HFF-Myc (cell line): ENCODE measurements around the gene RAPGEF6.

Experiments used
- DNase-seq: peaks from one replicate; pipeline ENCODE4 v3.0.0-alpha.2; 2011; ENCODE audit warnings: low read depth; ENCODE audit errors: extremely low read depth
- H3K4me3 ChIP-seq: replicated peaks from 2 replicates; pipeline ENCODE4 v1.5.1; 2011; ENCODE audit warnings: low read depth, mild to moderate bottlenecking, control low read depth, low read length
- CTCF ChIP-seq: IDR thresholded peaks from 2 replicates; pipeline ENCODE4 v1.5.1; 2012; ENCODE audit warnings: mild to moderate bottlenecking, low read depth, low read length, control low read depth; ENCODE audit errors: missing control alignments

Gene RAPGEF6

GRCh38 chr5:131659290-131659689 is 24.3 kb upstream of the RAPGEF6 start:
- no peak overlapping the region for H3K4me3 ChIP-seq
- no peak for DNase-seq
- no peak for TF ChIP-seq CTCF

- no peak overlapping the region for H3K4me3 ChIP-seq
- no peak for TF ChIP-seq CTCF
- no peak for DNase-seq
Observed at GRCh38 chr5:131654776-131655175, 19.7 kb upstream of the RAPGEF6 start.

GRCh38 chr5:131654309-131654708 is 19.3 kb upstream of the RAPGEF6 start:
- no peak for DNase-seq
- TF ChIP-seq CTCF: no peak
- H3K4me3 ChIP-seq: no peak overlapping the region

DNA sequence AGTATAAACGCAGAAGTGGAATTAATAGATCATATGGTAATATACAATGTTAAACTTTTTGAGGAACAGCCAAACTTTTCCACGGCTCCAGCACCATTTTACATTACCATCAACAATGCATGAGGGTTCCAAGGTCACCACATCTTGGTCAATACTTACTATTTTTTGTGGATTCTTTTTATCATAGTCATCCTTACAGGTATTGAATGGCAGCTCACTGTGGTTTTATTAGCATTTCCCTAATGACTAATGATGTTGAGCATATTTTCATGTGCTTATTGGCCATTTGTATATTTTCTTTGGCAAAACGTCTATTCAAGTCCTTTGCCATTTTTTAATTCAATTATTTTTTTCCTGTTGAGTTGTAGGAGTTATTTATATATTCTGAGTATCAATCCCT is 14.1 kb upstream of the RAPGEF6 start:
- no peak for TF ChIP-seq CTCF
- no peak for DNase-seq
- no peak overlapping the region for H3K4me3 ChIP-seq

- no peak overlapping the region for H3K4me3 ChIP-seq
- no peak for DNase-seq
- no peak for TF ChIP-seq CTCF
Observed at GRCh38 chr5:131647048-131647769, 12.2 kb upstream of the RAPGEF6 start.

DNA sequence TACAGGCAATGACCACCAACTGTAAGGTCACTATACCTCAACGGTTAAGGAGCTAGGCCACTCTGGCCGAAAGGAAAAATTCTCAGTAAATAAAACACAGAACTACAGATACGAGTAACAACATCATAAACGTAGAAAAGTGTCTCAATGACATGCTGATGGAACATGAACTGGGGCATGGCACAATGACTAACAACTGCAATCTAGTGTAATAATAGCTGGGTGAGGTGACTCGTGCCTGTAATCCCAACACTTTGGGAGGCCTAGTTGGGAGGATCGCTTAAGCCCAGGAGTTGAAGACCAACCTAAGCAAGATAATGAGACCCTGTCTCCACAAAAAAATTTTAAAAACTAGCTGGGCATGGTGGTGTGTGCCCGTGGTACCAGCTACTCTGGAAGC is 9.8 kb upstream of the RAPGEF6 start:
- no peak overlapping the region for H3K4me3 ChIP-seq
- no peak for TF ChIP-seq CTCF
- DNase-seq: no peak

- no peak overlapping the region for H3K4me3 ChIP-seq
- no peak for DNase-seq
- no peak for TF ChIP-seq CTCF
Observed at GRCh38 chr5:131644370-131644769, 9.3 kb upstream of the RAPGEF6 start.
